Right lobe of liver (tissue), 4 donors: ENCODE results near the gene GMPR.

Experiments
- CTCF ChIP-seq, 4 donors: fragments of 200-600 bp in 3 of 4; fragments of 450-650 bp in 1 of 4; IDR thresholded peaks; one replicate each; pipeline versions ENCODE4 v1.5.1 to v1.8.0; 2016 to 2022; ENCODE audit warnings: antibody characterized with exemption in 4 of 4, mild to moderate bottlenecking in 2 of 4
- POLR2A ChIP-seq: fragments of 450-650 bp; IDR thresholded peaks from one replicate; pipeline ENCODE4 v1.6.1; 2017; ENCODE audit warnings: antibody characterized with exemption, mild to moderate bottlenecking
- donor health status: DM: no; HTN: no; CAD: no.
- donor health status: DM: no; HTN: no; CAD: no.
- donor health status: DM: no; HTN: yes; CAD: no.

- TF ChIP-seq CTCF (IDR thresholded peaks at IDR 0.05) (no peak), POLR2A (no peak)
Observed at GRCh38 chr6:16305246-16305725, 66.9 kb downstream of the GMPR start.
